OCI-LY7 (cell line): Measurements from ENCODE around the gene GALNT6. TPM values are rescaled to one million over a fixed set of nuclear protein-coding genes. Genes with fewer than 3 reads are reported as not detected.
A peak's percentile ranks its signal among the peaks of the same experiment; 100 is the strongest.

Experiments used
- BruUV-seq: library from RNA; stranded (reverse); fragments of 400-500 nt; replicated peaks from 2 replicates; lab custom pipeline; 2021; lab: Mats Ljungman, UMichigan
- CTCF ChIA-PET: fragments of 300-600 bp; sonication (Branson Sonifier 250); formaldehyde crosslinking; loops from one replicate; lab custom pipeline; 2022; ENCODE audit warnings: antibody characterized with exemption; ENCODE audit not compliant: unreplicated experiment; lab: Charles Lee
- POLR2A ChIA-PET: fragments of 300-600 bp; sonication (Branson Sonifier 250); formaldehyde crosslinking; loops from one replicate; lab custom pipeline; 2022; ENCODE audit warnings: antibody characterized with exemption; lab: Charles Lee
- DNase-seq: peaks from one replicate; pipeline ENCODE4 v3.0.0-alpha.2; 2015; ENCODE audit warnings: low spot score
- H2AFZ ChIP-seq: fragments of 200-600 bp; sonication (generic), shearing (Covaris generic); 2 replicates; pipeline ENCODE4 v1.6.1; 2014; ENCODE audit warnings: mild to moderate bottlenecking, antibody characterized with exemption, low read length, moderate library complexity
- H3K27ac ChIP-seq: fragments of 200-600 bp; sonication (generic); 2 replicates; pipeline ENCODE4 v1.5.1; 2014; ENCODE audit warnings: mixed run types, low read depth, mild to moderate bottlenecking, moderate library complexity, low read length, inconsistent platforms; ENCODE audit not compliant: poor library complexity, severe bottlenecking
- H3K36me3 ChIP-seq: fragments of 200-600 bp; sonication (generic); 2 replicates; pipeline ENCODE4 v1.6.1; 2014; ENCODE audit warnings: mild to moderate bottlenecking, antibody characterized with exemption, low read length, moderate library complexity, mixed read lengths; ENCODE audit not compliant: insufficient read depth
- H3K4me1 ChIP-seq: fragments of 200-600 bp; sonication (generic); 2 replicates; pipeline ENCODE4 v1.5.1; 2014; ENCODE audit warnings: mild to moderate bottlenecking, low read length; ENCODE audit not compliant: insufficient read depth, poor library complexity, severe bottlenecking
- H3K4me2 ChIP-seq: fragments of 200-600 bp; sonication (generic); 2 replicates; pipeline ENCODE4 v1.6.1; 2014; ENCODE audit warnings: mild to moderate bottlenecking, low read length
- H3K4me3 ChIP-seq: fragments of 200-600 bp; sonication (generic); 2 replicates; pipeline ENCODE4 v1.5.1; 2014; ENCODE audit warnings: mild to moderate bottlenecking, low read depth, low read length; ENCODE audit not compliant: poor library complexity, severe bottlenecking
- H3K79me2 ChIP-seq: fragments of 200-600 bp; sonication (generic); 2 replicates; pipeline ENCODE4 v1.6.1; 2016; ENCODE audit warnings: low read depth, mild to moderate bottlenecking, low read length, moderate library complexity, mixed read lengths; ENCODE audit not compliant: insufficient read depth
- H3K9me2 ChIP-seq: fragments of 200-600 bp; sonication (generic); 2 replicates; pipeline ENCODE4 v1.6.1; 2016; ENCODE audit warnings: mild to moderate bottlenecking, low read length, mixed read lengths; ENCODE audit not compliant: insufficient read depth
- H3K9me3 ChIP-seq: fragments of 200-600 bp; sonication (generic); 2 replicates; pipeline ENCODE4 v1.6.1; 2014; ENCODE audit warnings: mild to moderate bottlenecking, mixed run types, low read length, mixed read lengths
- H4K20me1 ChIP-seq: fragments of 200-600 bp; sonication (generic); 2 replicates; pipeline ENCODE4 v1.6.1; 2014; ENCODE audit warnings: mild to moderate bottlenecking, antibody characterized with exemption, low read length, moderate library complexity, mixed read lengths; ENCODE audit not compliant: insufficient read depth
- CTCF ChIP-seq: fragments of 200-600 bp; sonication (generic); conservative IDR thresholded peaks from 2 replicates; pipeline ENCODE4 v1.5.1; 2014; ENCODE audit warnings: mild to moderate bottlenecking, antibody characterized with exemption, low read length, moderate library complexity, mixed read lengths
- EZH2phosphoT487 ChIP-seq: fragments of 200-600 bp; sonication (generic); IDR thresholded peaks from 2 replicates; pipeline ENCODE4 v1.6.1; 2018; ENCODE audit warnings: low read depth, borderline replicate concordance, mild to moderate bottlenecking, mixed run types, antibody characterized with exemption, low read length, moderate library complexity, mixed read lengths
- intact Hi-C: fragments of 100-400 bp; cut with micrococcal nuclease; formaldehyde crosslinking; loops from one replicate; pipeline ENCODE4 v1.10.0; 2022; ENCODE audit not compliant: unreplicated experiment
- total RNA-seq, 2 experiments: library from RNA; depleted of rRNA in 1 of 2; stranded (reverse); fragments of >200 nt in 1 of 2; shearing (Covaris generic) in 1 of 2; gene quantifications; 2 replicates each; pipeline ENCODE4 v1.2.3, GENCODE V29; 2014 to 2022

The GALNT6 gene
- total RNA-seq, 2 experiments from 2014 or later, result 1.4 to 4.8 TPM

DNA sequence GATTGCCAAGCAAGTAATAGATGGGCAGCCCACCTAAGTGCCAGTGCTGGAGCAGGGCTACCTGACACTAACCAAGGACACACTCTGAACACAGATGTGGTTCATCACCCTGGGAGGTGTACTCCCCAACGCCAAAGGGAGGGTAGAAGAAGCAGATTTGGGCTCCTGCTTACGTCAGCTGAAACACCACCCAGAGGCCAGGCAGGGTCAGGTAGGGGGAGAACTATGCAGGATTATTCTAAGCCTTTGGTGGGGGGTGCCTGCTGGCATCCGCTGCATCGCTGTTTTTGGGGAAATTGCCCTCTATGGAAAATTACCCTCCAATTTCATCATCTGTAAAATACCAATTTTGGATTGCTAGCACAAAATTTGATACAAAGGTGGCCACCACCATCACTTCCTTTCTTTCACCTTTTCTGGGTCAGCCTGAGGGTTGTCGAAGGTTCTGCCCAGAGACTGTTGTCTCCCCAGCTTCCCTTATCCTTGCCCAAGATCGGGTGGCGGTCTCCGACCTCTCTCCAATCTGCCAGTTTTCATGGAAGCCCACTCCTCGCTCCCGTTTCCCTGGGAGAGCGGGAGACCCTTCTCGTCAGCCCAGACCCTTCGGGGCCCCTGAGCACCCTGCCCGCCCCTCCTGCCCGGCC lies 67.8 kb downstream of the GALNT6 start:
- ChIA-PET CTCF (interaction anchor here (0.5 to 0.7 kb wide), 2 partner anchors 53 to 279 kb away, joined by 3 to 9 read pairs; no protein-coding TSS in a partner anchor), POLR2A (interaction anchor here (1.1 kb wide), 1 partner anchor 10 kb away, joined by 4 read pairs; no protein-coding TSS in a partner anchor)
- TF ChIP-seq CTCF (0 out of 2 replicates have a peak, but pooled peaks have one; percentile 26), EZH2phosphoT487 (no peak)
- Histone ChIP-seq H3K9me2 (no peaks in the 10 kb centered on the region), H3K4me2 (peak overlapping the region; percentile 85), H3K36me3 (no peaks in the 10 kb centered on the region), H4K20me1 (no peaks in the 10 kb centered on the region), H3K79me2 (no peaks in the 10 kb centered on the region), H2AFZ (peak overlapping the region; percentile 62), H3K27ac (peak overlapping the region; percentile 24), H3K4me1 (peaks cover 88% of the 10 kb centered on the region), H3K4me3 (peak overlapping the region; percentile 67), H3K9me3 (no peaks in the 10 kb centered on the region)
- no TSS peak for BruUV-seq
- DNase-seq, result peak; percentile 38
- intact Hi-C loops, result loop anchor here (2.0 to 5.0 kb wide), 2 partner anchors 53 to 396 kb away; partner anchors contain the start of gene SMAGP

DNA sequence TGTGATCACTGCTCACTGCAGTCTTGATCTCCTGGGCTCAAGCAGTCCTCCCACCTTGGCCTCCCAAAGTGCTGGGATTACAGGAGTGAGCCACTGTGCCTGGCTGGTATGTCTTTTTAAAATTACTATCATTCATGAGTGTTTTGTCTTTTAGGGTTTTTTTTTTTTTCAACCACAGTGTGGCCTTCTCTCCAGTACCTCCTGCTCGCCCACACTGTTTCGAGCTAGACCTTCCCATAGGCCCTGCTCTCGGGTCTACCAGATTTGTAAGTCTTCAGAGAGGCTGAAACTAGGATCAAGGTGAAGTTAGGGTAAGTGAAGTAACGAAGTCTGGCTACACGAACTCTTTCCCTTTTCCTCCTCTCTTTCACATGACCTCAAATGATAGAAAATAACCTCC lies 68.8 kb downstream of the GALNT6 start:
- Histone ChIP-seq H2AFZ (peak overlapping the region; percentile 62; the same call in 1 of the 2 replicates), H3K9me2 (no peaks in the 10 kb centered on the region), H3K36me3 (no peaks in the 10 kb centered on the region), H3K27ac (no peak overlapping the region), H3K79me2 (no peaks in the 10 kb centered on the region), H3K4me3 (peak overlapping the region; percentile 67), H3K9me3 (no peaks in the 10 kb centered on the region), H3K4me1 (peaks cover 87% of the 10 kb centered on the region), H4K20me1 (no peaks in the 10 kb centered on the region), H3K4me2 (peak overlapping the region; percentile 85)
- POLR2A ChIA-PET, result interaction anchor here (0.6 to 1.2 kb wide), 5 partner anchors 8 to 273 kb away, joined by 3 to 4 read pairs (median 3); no protein-coding TSS in a partner anchor
- DNase-seq, result no peak
- CTCF ChIA-PET, result interaction anchor here (0.7 kb wide), 1 partner anchor 52 kb away, joined by 3 read pairs; no protein-coding TSS in a partner anchor
- intact Hi-C loops, result loop anchor here (2.0 to 5.0 kb wide), 2 partner anchors 52 to 395 kb away; partner anchors contain the start of gene SMAGP
- BruUV-seq, result no TSS peak
- no peak for TF ChIP-seq EZH2phosphoT487
- TF ChIP-seq CTCF, result no peak

DNA sequence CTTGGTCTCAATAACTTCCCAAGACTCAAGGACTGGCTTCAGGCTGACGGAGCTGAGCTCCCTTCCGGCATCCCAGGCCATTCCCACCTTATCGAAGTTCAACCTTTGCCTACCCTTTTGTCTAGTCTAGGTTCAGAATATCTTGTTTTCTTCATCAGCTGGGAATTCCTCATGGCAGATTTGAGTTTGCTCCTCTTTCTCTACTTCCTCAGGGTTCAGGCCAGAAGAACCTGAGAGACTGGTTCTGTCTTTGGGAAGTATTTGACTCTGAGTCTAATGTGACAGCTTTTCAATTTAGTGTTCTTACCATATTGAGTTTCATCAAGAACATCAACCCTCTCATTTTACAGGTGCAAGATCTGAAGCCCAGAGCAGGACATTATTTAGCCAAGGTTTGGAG lies 69.3 kb downstream of the GALNT6 start:
- Histone ChIP-seq H4K20me1 (no peaks in the 10 kb centered on the region), H3K4me1 (peaks cover 81% of the 10 kb centered on the region), H3K9me2 (no peaks in the 10 kb centered on the region), H3K9me3 (no peaks in the 10 kb centered on the region), H3K36me3 (no peaks in the 10 kb centered on the region), H2AFZ (no peak overlapping the region), H3K79me2 (no peaks in the 10 kb centered on the region), H3K4me2 (peak overlapping the region; percentile 85), H3K27ac (no peak overlapping the region), H3K4me3 (no peak overlapping the region)
- DNase-seq, result no peak
- BruUV-seq, result no TSS peak
- ChIA-PET POLR2A (interaction anchor here (0.6 to 1.2 kb wide), 4 partner anchors 19 to 397 kb away, joined by 3 to 4 read pairs (median 4); a partner anchor contains a TSS), CTCF (no interaction called here)
- TF ChIP-seq EZH2phosphoT487 (no peak), CTCF (no peak)
- intact Hi-C loops, result loop anchor here (2.0 to 5.0 kb wide), 2 partner anchors 51 to 395 kb away; partner anchors contain the start of gene SMAGP
